Lung (tissue), 12 donors: ENCODE results near the gene CNTNAP2. TPM values are rescaled to one million over a fixed set of nuclear protein-coding genes. Genes with fewer than 3 reads are reported as not detected.

ENCODE experiments used
- ATAC-seq: fragments of 200-7000 bp; cut with Tn5 transposase; one replicate; pipeline ENCODE4 v1.9.1; 2020; ENCODE audit warnings: moderate number of reproducible peaks; ENCODE audit not compliant: insufficient read depth, low FRiP score
- DNase-seq, 3 donors: peaks; one replicate each; pipeline ENCODE4 v3.0.0-alpha.2; 2013 to 2017
- H3K27ac ChIP-seq, 2 donors: one replicate each; pipeline ENCODE4 v1.5.1; 2013; ENCODE audit warnings: mild to moderate bottlenecking in 2 of 2, moderate library complexity in 2 of 2, control low read depth in 1 of 2, inconsistent platforms in 1 of 2, low read depth in 1 of 2, low read length in 1 of 2
- H3K27me3 ChIP-seq, 3 donors: one replicate each; pipeline ENCODE4 v1.5.1; 2013; ENCODE audit warnings: low read length in 2 of 3; ENCODE audit not compliant: control insufficient read depth in 3 of 3, insufficient read depth in 3 of 3
- H3K36me3 ChIP-seq, 4 donors: one replicate each; pipeline ENCODE4 v1.5.1; 2013; ENCODE audit warnings: low read length in 4 of 4, mild to moderate bottlenecking in 1 of 4, moderate library complexity in 1 of 4; ENCODE audit not compliant: control insufficient read depth in 4 of 4, insufficient read depth in 4 of 4
- H3K4me1 ChIP-seq, 5 donors: one replicate each; pipeline ENCODE4 v1.5.1; 2013; ENCODE audit warnings: low read length in 5 of 5, mild to moderate bottlenecking in 2 of 5, moderate library complexity in 1 of 5; ENCODE audit not compliant: control insufficient read depth in 5 of 5, insufficient read depth in 5 of 5
- H3K4me3 ChIP-seq: one replicate; pipeline ENCODE4 v1.5.1; 2013; ENCODE audit warnings: mild to moderate bottlenecking, control low read depth, moderate library complexity
- H3K9ac ChIP-seq, 2 donors: one replicate each; pipeline ENCODE4 v1.5.1; 2013; ENCODE audit warnings: low read length in 2 of 2, control low read depth in 1 of 2; ENCODE audit not compliant: insufficient read depth in 1 of 2
- H3K9me3 ChIP-seq, 4 donors: one replicate each; pipeline ENCODE4 v1.5.1; 2013; ENCODE audit warnings: low read length in 3 of 4, mild to moderate bottlenecking in 1 of 4, moderate library complexity in 1 of 4; ENCODE audit not compliant: control insufficient read depth in 4 of 4, insufficient read depth in 3 of 4
- WGBS, 2 donors: extraction: QIAGEN DNeasy Blood & Tissue Kit; methylation state at CpG; one replicate each; pipeline ENCODE4 v1.1.7; 2013; 5-methylcytosine and 5-hydroxymethylcytosine counted together
- polyA plus RNA-seq, 2 donors: library from polyadenylated mRNA; stranded (reverse); fragments of 200-250 nt; gene quantifications; one replicate each; pipeline ENCODE4 v1.2.1, GENCODE V29; 2013
- total RNA-seq, 2 donors: library from RNA; depleted of rRNA in 1 of 2; stranded (reverse); fragments of >200 nt in 1 of 2; gene quantifications; one replicate each; pipeline ENCODE4 v1.2.1, GENCODE V29; 2014 to 2021
- TF ChIP-seq, protein P1 (sequence below): IDR thresholded peaks from 2 replicates; pipeline ENCODE4 v1.5.1; 2012; ENCODE audit warnings: mild to moderate bottlenecking; ENCODE audit errors: control extremely low read depth, extremely low read depth
- donor health status: control.
- donor health status: control.
- donor health status: Bipolar disorder and iron deficiency.
- donor health status: healthy.
- donor health status: DM: yes; HTN: yes; CAD: no.

Gene CNTNAP2
- total and polyA plus RNA-seq, 4 donors, result 0.18 to 45.3 (median 0.52) TPM

DNA sequence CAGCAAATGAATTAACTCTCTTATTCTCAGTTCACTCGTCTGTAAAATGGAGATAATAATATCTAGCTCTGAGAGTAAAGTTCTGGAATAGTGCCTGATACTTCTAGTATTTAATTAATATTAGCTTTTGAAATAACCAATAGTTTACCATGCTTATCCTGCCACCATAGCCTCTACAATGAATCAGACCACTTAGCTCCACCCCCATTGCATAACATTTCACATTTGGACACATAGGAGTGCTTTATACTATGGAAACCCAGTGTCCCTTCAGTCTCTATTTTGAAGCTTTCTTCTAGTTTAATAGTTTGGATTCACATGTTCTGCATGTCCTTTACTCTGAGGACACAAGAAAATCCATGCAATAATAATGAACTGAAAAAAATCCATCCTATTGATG, 2046.6 kb downstream of the CNTNAP2 start:
- H3K36me3 ChIP-seq, result no peaks in the 10 kb centered on the region
- TF ChIP-seq, protein P1, sequence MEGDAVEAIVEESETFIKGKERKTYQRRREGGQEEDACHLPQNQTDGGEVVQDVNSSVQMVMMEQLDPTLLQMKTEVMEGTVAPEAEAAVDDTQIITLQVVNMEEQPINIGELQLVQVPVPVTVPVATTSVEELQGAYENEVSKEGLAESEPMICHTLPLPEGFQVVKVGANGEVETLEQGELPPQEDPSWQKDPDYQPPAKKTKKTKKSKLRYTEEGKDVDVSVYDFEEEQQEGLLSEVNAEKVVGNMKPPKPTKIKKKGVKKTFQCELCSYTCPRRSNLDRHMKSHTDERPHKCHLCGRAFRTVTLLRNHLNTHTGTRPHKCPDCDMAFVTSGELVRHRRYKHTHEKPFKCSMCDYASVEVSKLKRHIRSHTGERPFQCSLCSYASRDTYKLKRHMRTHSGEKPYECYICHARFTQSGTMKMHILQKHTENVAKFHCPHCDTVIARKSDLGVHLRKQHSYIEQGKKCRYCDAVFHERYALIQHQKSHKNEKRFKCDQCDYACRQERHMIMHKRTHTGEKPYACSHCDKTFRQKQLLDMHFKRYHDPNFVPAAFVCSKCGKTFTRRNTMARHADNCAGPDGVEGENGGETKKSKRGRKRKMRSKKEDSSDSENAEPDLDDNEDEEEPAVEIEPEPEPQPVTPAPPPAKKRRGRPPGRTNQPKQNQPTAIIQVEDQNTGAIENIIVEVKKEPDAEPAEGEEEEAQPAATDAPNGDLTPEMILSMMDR, result no peak
- no peaks in the 10 kb centered on the region for H3K4me1 ChIP-seq
- H3K9me3 ChIP-seq, result no peaks in the 10 kb centered on the region
- no peak overlapping the region for H3K27ac ChIP-seq
- ATAC-seq (no peak), DNase-seq (no peak)
- no peak overlapping the region for H3K4me3 ChIP-seq
- H3K9ac ChIP-seq, result no peak overlapping the region
- H3K27me3 ChIP-seq, result no peaks in the 10 kb centered on the region
- WGBS, 2 donors, result 40 to 79% methylated on average over 1 of the region's 1 CpG

DNA sequence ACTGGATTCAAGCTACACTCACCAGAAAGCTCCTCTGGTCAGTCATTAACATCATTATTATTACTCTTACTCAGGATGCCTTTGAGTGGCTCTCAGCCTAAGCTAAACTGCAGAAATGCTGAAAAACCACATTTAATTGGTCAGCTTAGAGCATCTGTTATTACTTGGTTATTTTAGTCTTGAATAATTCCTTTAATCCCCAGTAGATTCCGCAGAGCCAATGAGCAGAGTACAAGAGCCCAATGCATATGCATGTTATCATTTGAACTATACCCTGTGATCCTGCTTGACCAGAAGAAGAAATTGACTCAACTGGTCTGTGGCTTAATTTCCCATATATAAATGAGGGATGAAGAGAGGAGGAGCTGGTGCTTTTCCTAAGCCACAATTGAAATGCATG, 2056.3 kb downstream of the CNTNAP2 start:
- no peak overlapping the region for H3K27ac ChIP-seq
- no peaks in the 10 kb centered on the region for H3K27me3 ChIP-seq
- 90 to 95% methylated on average over 1 of the region's 1 CpG for WGBS, 2 donors
- H3K4me3 ChIP-seq, result no peak overlapping the region
- DNase-seq (no peak), ATAC-seq (no peak)
- H3K4me1 ChIP-seq, result no peaks in the 10 kb centered on the region
- no peaks in the 10 kb centered on the region for H3K36me3 ChIP-seq
- TF ChIP-seq, protein P1, result no peak
- H3K9me3 ChIP-seq, result no peaks in the 10 kb centered on the region
- no peak overlapping the region for H3K9ac ChIP-seq

DNA sequence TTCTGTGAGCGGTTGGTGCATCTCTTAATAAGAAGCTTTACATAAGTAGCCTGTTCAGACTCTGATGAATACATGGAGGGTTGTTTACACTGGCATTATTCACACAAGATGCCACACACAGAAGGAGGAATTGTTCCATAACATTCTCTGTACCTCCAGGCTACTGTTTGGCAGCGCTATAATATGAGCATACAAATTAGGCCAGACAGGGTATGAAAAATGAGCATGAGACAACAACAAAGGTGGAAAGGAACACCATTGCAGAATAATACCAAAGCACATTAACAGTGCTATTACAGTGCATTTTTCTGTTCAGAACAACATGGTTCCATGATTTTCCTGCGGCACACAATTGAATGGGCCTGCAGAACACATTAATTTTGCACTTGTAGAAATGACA, 2056.8 kb downstream of the CNTNAP2 start:
- no peaks in the 10 kb centered on the region for H3K4me1 ChIP-seq
- ATAC-seq (no peak), DNase-seq (no peak)
- no peak overlapping the region for H3K27ac ChIP-seq
- no peaks in the 10 kb centered on the region for H3K36me3 ChIP-seq
- TF ChIP-seq, protein P1, result no peak
- no peak overlapping the region for H3K9ac ChIP-seq
- no peaks in the 10 kb centered on the region for H3K27me3 ChIP-seq
- 87 to 96% methylated on average over 3 of the region's 3 CpGs for WGBS, 2 donors
- no peaks in the 10 kb centered on the region for H3K9me3 ChIP-seq
- H3K4me3 ChIP-seq, result no peak overlapping the region

DNA sequence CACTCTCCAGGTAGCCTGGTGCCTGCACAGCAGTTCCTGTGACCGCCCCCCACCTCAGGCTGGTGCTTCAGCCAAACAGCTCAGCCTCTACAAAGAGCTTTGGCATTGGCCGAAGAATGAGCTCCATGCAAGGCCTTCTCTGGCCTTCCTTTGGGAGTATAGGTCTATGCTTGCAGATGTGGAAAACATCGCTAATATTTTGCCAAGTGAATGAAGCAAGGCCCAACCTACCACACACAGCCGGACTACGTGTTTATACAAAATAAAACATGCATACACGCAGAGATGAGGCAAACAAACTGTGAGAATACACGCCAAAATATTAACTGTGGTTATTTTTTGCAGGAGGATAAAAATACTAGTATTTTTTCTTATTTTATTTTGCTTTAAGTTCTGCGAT, 2057.8 kb downstream of the CNTNAP2 start:
- Histone ChIP-seq H3K27ac (no peak overlapping the region), H3K36me3 (no peaks in the 10 kb centered on the region), H3K27me3 (no peaks in the 10 kb centered on the region), H3K4me3 (no peak overlapping the region), H3K9ac (no peak overlapping the region), H3K9me3 (no peaks in the 10 kb centered on the region), H3K4me1 (no peaks in the 10 kb centered on the region)
- WGBS, 2 donors, result 81 to 82% methylated on average over 8 of the region's 8 CpGs
- DNase-seq (no peak), ATAC-seq (no peak)
- TF ChIP-seq, protein P1, result no peak
